C4-2B (cell line): ENCODE measurements around the gene PROM1.
A peak's percentile ranks its signal among the peaks of the same experiment; 100 is the strongest.

Source experiments
- H3K27ac ChIP-seq: fragments of 450-650 bp; 2 replicates; pipeline ENCODE4 v1.5.1; 2017
- CTCF ChIP-seq: fragments of 450-650 bp; conservative IDR thresholded peaks from 2 replicates; pipeline ENCODE4 v1.5.1; 2017; ENCODE audit warnings: mild to moderate bottlenecking
- ZFX ChIP-seq: fragments of 450-650 bp; IDR thresholded peaks from 2 replicates; pipeline ENCODE4 v1.6.1; 2017

Gene PROM1

GRCh38 chr4:16065066-16065465 lies 18.8 kb downstream of the PROM1 start:
- no peak for TF ChIP-seq ZFX
- no peak for TF ChIP-seq CTCF
- no peak overlapping the region for H3K27ac ChIP-seq

- TF ChIP-seq ZFX (no peak), CTCF (no peak)
- H3K27ac ChIP-seq, result no peak overlapping the region
Observed at GRCh38 chr4:16062601-16063000, 21.2 kb downstream of the PROM1 start.

GRCh38 chr4:16056681-16057385 lies 27.0 kb downstream of the PROM1 start:
- H3K27ac ChIP-seq, result peak overlapping the region; percentile 63
- TF ChIP-seq ZFX (no peak), CTCF (no peak)

- H3K27ac ChIP-seq, result no peak overlapping the region
- TF ChIP-seq ZFX (no peak), CTCF (no peak)
Observed at GRCh38 chr4:16055873-16056272, 27.9 kb downstream of the PROM1 start.

- no peak overlapping the region for H3K27ac ChIP-seq
- TF ChIP-seq ZFX (no peak), CTCF (no peak)
Observed at GRCh38 chr4:16055471-16055870, 28.4 kb downstream of the PROM1 start.

- H3K27ac ChIP-seq, result no peak overlapping the region
- TF ChIP-seq ZFX (no peak), CTCF (no peak)
Observed at GRCh38 chr4:16052939-16053338, 30.9 kb downstream of the PROM1 start.

- TF ChIP-seq ZFX (no peak), CTCF (no peak)
Observed at GRCh38 chr4:16051980-16052379, 31.8 kb downstream of the PROM1 start.

More at GRCh38 chr4:16051980-16052379, 31.8 kb downstream of the PROM1 start:
- no peak overlapping the region for H3K27ac ChIP-seq
